Stomach (tissue), 4 donors: Measurements from ENCODE around the gene MYT1.

Source experiments
- POLR2A ChIP-seq, 4 donors: fragments of 450-650 bp; IDR thresholded peaks; one replicate each; pipeline ENCODE4 v1.6.1; 2016; ENCODE audit warnings: antibody characterized with exemption in 4 of 4, control low read depth in 2 of 4, mild to moderate bottlenecking in 1 of 4, moderate library complexity in 1 of 4
- TF ChIP-seq, protein P1 (sequence below), 7 experiments: fragments of 450-650 bp in 4 of 7; fragments of 200-600 bp in 3 of 7; sonication (generic) in 3 of 7; IDR thresholded peaks; one replicate each; pipeline ENCODE4 v1.5.1; 2016 to 2019; ENCODE audit warnings: antibody characterized with exemption in 7 of 7, control low read depth in 2 of 7, mild to moderate bottlenecking in 1 of 7

DNA sequence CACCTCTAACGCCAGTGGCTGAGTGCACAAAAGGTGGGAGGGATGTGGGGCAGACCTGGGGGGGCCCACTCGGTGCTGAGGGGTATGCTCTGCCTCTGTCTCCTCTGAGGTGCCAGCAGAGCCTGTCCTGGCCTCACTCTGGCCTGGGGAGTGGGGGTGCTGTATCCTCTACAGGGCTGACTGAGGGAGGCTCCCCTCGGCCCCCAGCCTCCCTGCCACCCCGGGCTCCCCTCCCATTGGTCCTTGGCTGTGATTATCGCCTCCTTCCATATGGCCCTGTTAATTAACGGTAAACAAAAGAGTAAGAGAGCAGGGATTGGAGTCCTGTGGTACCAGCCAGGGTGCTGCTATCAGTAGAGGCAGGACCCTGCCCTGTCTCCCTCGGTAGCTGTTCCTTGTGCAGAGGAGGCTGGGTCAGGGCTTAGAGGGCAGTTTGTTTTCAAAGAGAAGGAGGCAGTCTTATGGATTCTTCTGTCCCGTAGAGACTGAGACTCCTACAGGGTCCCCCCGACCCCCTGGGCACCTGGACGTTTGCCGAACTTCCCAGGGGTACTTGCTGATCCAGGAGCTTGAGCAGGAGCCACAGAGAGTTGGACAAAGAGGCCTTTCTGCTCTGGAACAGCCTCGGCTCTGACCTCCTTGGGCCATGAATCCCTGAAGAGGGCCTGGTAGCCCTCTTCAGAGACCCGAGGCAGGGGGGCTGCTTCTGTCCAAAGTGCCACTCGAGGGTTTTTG is 1.8 kb downstream of the MYT1 start:
- TF ChIP-seq, protein P1, sequence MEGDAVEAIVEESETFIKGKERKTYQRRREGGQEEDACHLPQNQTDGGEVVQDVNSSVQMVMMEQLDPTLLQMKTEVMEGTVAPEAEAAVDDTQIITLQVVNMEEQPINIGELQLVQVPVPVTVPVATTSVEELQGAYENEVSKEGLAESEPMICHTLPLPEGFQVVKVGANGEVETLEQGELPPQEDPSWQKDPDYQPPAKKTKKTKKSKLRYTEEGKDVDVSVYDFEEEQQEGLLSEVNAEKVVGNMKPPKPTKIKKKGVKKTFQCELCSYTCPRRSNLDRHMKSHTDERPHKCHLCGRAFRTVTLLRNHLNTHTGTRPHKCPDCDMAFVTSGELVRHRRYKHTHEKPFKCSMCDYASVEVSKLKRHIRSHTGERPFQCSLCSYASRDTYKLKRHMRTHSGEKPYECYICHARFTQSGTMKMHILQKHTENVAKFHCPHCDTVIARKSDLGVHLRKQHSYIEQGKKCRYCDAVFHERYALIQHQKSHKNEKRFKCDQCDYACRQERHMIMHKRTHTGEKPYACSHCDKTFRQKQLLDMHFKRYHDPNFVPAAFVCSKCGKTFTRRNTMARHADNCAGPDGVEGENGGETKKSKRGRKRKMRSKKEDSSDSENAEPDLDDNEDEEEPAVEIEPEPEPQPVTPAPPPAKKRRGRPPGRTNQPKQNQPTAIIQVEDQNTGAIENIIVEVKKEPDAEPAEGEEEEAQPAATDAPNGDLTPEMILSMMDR (IDR thresholded peaks at IDR 0.05), result no peak
- TF ChIP-seq POLR2A (IDR thresholded peaks at IDR 0.05), result no peak
